AG09309 (cell line): ENCODE measurements around the gene ZNF629.

Source experiments
- DNase-seq: peaks from one replicate; pipeline ENCODE4 v3.0.0-alpha.2; 2010; ENCODE audit warnings: low read depth
- H3K4me3 ChIP-seq: 2 replicates; pipeline ENCODE4 v1.5.1; 2011; ENCODE audit warnings: mild to moderate bottlenecking, low read depth, low read length, moderate library complexity; ENCODE audit not compliant: control insufficient read depth
- TF ChIP-seq, protein P1 (sequence below): IDR thresholded peaks from 2 replicates; pipeline ENCODE4 v1.5.1; 2011; ENCODE audit warnings: mild to moderate bottlenecking, low read depth, low read length, inconsistent platforms; ENCODE audit not compliant: insufficient read depth, control insufficient read depth; ENCODE audit errors: missing control alignments

The ZNF629 gene

GRCh38 chr16:30802936-30803335, 15.9 kb upstream of the ZNF629 start:
- H3K4me3 ChIP-seq: no peak overlapping the region
- TF ChIP-seq, protein P1, sequence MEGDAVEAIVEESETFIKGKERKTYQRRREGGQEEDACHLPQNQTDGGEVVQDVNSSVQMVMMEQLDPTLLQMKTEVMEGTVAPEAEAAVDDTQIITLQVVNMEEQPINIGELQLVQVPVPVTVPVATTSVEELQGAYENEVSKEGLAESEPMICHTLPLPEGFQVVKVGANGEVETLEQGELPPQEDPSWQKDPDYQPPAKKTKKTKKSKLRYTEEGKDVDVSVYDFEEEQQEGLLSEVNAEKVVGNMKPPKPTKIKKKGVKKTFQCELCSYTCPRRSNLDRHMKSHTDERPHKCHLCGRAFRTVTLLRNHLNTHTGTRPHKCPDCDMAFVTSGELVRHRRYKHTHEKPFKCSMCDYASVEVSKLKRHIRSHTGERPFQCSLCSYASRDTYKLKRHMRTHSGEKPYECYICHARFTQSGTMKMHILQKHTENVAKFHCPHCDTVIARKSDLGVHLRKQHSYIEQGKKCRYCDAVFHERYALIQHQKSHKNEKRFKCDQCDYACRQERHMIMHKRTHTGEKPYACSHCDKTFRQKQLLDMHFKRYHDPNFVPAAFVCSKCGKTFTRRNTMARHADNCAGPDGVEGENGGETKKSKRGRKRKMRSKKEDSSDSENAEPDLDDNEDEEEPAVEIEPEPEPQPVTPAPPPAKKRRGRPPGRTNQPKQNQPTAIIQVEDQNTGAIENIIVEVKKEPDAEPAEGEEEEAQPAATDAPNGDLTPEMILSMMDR: no peak
- DNase-seq: no peak

- no peak for DNase-seq
- H3K4me3 ChIP-seq: no peak overlapping the region
- TF ChIP-seq, protein P1: no peak
Measured at GRCh38 chr16:30797670-30798309, 10.8 kb upstream of the ZNF629 start.

DNA sequence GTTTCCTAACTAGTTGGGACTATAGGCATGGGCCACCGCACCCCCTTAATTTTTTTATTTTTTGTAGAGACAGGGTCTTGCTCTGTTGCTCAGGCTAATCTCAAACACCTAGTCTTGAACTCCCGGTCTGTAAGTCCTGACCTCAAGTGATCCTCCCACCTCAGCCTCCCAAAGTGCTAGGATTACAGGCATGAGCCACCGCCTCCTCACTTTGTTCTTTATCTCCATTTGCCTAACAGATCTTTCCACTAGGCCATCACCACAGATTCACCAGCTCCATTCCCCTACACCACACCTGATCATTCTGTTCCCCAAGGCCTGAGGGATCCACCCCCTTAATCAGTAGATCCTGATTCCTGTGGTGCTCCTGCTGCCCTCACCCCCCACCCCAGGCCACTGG, 7.6 kb upstream of the ZNF629 start:
- DNase-seq: no peak
- no peak overlapping the region for H3K4me3 ChIP-seq
- TF ChIP-seq, protein P1: no peak

GRCh38 chr16:30793508-30794069, 6.6 kb upstream of the ZNF629 start:
- TF ChIP-seq, protein P1: no peak
- no peak overlapping the region for H3K4me3 ChIP-seq
- no peak for DNase-seq

- peak overlapping the region; percentile 91 for H3K4me3 ChIP-seq
- no peak for DNase-seq
- TF ChIP-seq, protein P1: no peak
Measured at GRCh38 chr16:30787613-30788378, 791 bp upstream of the ZNF629 start.

DNA sequence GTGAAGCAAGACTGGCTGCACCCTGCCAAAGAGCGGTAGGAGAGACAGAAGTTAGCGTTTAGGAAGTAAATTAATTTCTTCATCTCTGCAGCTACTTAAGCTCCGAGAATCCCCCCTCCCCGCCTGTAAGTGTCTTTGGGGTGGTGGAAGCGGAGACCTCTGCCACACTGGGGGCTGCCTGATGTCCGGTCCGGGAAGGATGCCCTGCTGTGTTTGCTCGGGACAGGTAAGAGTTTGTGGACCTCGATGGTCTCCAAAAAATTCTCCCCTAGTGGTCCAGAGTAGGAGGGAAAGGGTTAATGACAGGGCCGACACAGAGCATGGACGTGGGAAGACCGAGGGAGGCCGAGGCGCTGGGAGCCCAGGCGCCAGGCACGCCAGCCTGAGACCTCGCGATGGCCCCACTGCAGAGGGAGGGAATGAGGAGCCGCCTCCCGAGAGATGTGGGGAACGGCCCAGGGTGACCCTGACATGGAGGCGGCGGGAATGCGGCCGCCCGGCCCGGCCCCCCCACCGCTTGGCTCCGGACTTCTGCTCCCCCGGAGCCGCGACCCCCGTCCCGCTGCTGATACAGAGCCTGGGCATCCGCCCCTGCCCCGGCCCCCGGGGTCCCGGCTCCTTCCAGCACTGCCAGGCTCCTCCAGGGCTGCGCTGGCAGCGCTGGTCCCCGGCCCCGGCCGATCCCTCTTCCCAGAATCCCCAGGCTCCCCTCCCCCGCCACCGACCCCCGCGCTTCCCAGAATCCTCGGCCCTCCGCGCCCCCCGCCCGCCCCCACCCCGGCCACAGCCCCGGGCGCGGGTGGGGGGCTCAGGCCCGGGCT, 680 bp downstream of the ZNF629 start:
- TF ChIP-seq, protein P1: no peak
- DNase-seq: no peak
- peak overlapping the region; percentile 91 for H3K4me3 ChIP-seq
